Endothelial cell of umbilical vein (primary cell): Measurements from ENCODE around the gene TRIP11. TPM values are rescaled to one million over a fixed set of nuclear protein-coding genes. Genes with fewer than 3 reads are reported as not detected.
A peak's percentile ranks its signal among the peaks of the same experiment; 100 is the strongest.

Source experiments
- BruUV-seq: library from RNA; stranded (reverse); fragments of 400-500 nt; replicated peaks from 2 replicates; lab custom pipeline; 2021; lab: Mats Ljungman, UMichigan
- CTCF ChIA-PET: fragments of 300-600, 350-600 bp; sonication (Branson Sonifier 250); formaldehyde crosslinking; loops from one replicate; lab custom pipeline; 2021; ENCODE audit warnings: antibody characterized with exemption, inconsistent platforms; lab: Charles Lee
- POLR2A ChIA-PET: fragments of 300-600, 350-600 bp; sonication (Branson Sonifier 250); formaldehyde crosslinking; loops from one replicate; lab custom pipeline; 2021; ENCODE audit warnings: antibody characterized with exemption, inconsistent platforms; lab: Charles Lee
- DNase-seq: peaks from one replicate; pipeline ENCODE4 v3.0.0-alpha.2; 2011; ENCODE audit warnings: low read depth, low spot score
- FAIRE-seq: peaks from 2 replicates; lab custom pipeline; 2011; peaks lifted over from hg19 to GRCh38; lab: Jason Lieb, UNC
- H2AFZ ChIP-seq: 2 replicates; pipeline ENCODE4 v1.6.0; 2012; ENCODE audit warnings: low read depth, low read length, control low read depth, inconsistent platforms
- H3K27ac ChIP-seq: 2 replicates; pipeline ENCODE4 v1.5.1; 2011; ENCODE audit warnings: low read depth, mild to moderate bottlenecking, control low read depth, low read length, moderate library complexity; ENCODE audit not compliant: insufficient read depth
- H3K27me3 ChIP-seq, 2 experiments: 2 replicates each; pipeline versions ENCODE4 v1.6.0 to v1.6.1; 2011; ENCODE audit warnings: low read length in 2 of 2, mixed read lengths in 1 of 2; ENCODE audit not compliant: control insufficient read depth in 2 of 2, insufficient read depth in 2 of 2
- H3K36me3 ChIP-seq, 2 experiments: 2 replicates in 1 of 2; 3 replicates in 1 of 2; pipeline ENCODE4 v1.5.1; 2011; ENCODE audit warnings: low read length in 2 of 2, mild to moderate bottlenecking in 1 of 2, moderate library complexity in 1 of 2; ENCODE audit not compliant: control insufficient read depth in 2 of 2, insufficient read depth in 2 of 2; ENCODE audit errors: extremely low read depth in 1 of 2
- H3K4me1 ChIP-seq: 3 replicates; pipeline ENCODE4 v1.5.1; 2011; ENCODE audit warnings: mild to moderate bottlenecking, low read length; ENCODE audit not compliant: control insufficient read depth, insufficient read depth; ENCODE audit errors: extremely low read depth
- H3K4me2 ChIP-seq: 2 replicates; pipeline ENCODE4 v1.6.1; 2011; ENCODE audit warnings: low read length, control low read depth, mixed read lengths; ENCODE audit not compliant: insufficient read depth
- H3K4me3 ChIP-seq, 3 experiments: fragments of 200-600 bp in 1 of 3; sonication (generic), shearing (Covaris generic) in 1 of 3; replicated peaks in 1 of 3; 2 replicates each; pipeline ENCODE4 v1.5.1; 2011 to 2016; ENCODE audit warnings: control low read depth in 3 of 3, low read length in 3 of 3, mild to moderate bottlenecking in 2 of 3, inconsistent platforms in 1 of 3, low read depth in 1 of 3, moderate library complexity in 1 of 3; ENCODE audit not compliant: insufficient read depth in 1 of 3
- H3K79me2 ChIP-seq: 2 replicates; pipeline ENCODE4 v1.6.0; 2012; ENCODE audit warnings: low read length, inconsistent platforms; ENCODE audit not compliant: control insufficient read depth, insufficient read depth
- H3K9ac ChIP-seq: replicated peaks from 2 replicates; pipeline ENCODE3; 2011; ENCODE audit warnings: low read length, control low read depth; ENCODE audit not compliant: insufficient read depth; ENCODE audit errors: extremely low read depth
- H3K9me1 ChIP-seq: replicated peaks from 3 replicates; pipeline ENCODE4 v1.6.0; 2011; ENCODE audit warnings: mild to moderate bottlenecking, low read length; ENCODE audit not compliant: control insufficient read depth, insufficient read depth; ENCODE audit errors: extremely low read depth
- H3K9me3 ChIP-seq: replicated peaks from 2 replicates; pipeline ENCODE4 v1.5.1; 2012; ENCODE audit warnings: low read length, inconsistent platforms; ENCODE audit not compliant: control insufficient read depth, insufficient read depth
- H4K20me1 ChIP-seq: replicated peaks from 2 replicates; pipeline ENCODE3; 2011; ENCODE audit warnings: mild to moderate bottlenecking, low read length; ENCODE audit not compliant: control insufficient read depth, insufficient read depth; ENCODE audit errors: extremely low read depth
- CTCF ChIP-seq, 2 donors: IDR thresholded peaks; 1 replicate in 1 of 2; 2 replicates in 1 of 2; pipeline ENCODE4 v1.5.1; 2011; ENCODE audit warnings: low read length in 2 of 2, mild to moderate bottlenecking in 2 of 2, moderate library complexity in 2 of 2, control low read depth in 1 of 2, inconsistent platforms in 1 of 2, low read depth in 1 of 2; ENCODE audit not compliant: insufficient read depth in 1 of 2; ENCODE audit errors: extremely low read depth in 1 of 2
- EZH2 ChIP-seq: IDR thresholded peaks from 2 replicates; pipeline ENCODE4 v1.6.1; 2012; ENCODE audit warnings: borderline replicate concordance, low read depth, mild to moderate bottlenecking, moderate library complexity, low read length, inconsistent platforms; ENCODE audit not compliant: severe bottlenecking
- FOS ChIP-seq: IDR thresholded peaks from 2 replicates; pipeline ENCODE4 v1.6.1; 2011; ENCODE audit warnings: mild to moderate bottlenecking, low read length, moderate library complexity, borderline replicate concordance; ENCODE audit not compliant: insufficient read depth
- GATA2 ChIP-seq: IDR thresholded peaks from 2 replicates; pipeline ENCODE4 v1.7.0; 2011; ENCODE audit warnings: low read depth, mild to moderate bottlenecking, moderate library complexity, mixed read lengths, low read length; ENCODE audit not compliant: insufficient read length, insufficient read depth
- JUN ChIP-seq: IDR thresholded peaks from 2 replicates; pipeline ENCODE4 v1.6.1; 2011; ENCODE audit warnings: borderline replicate concordance, low read depth; ENCODE audit not compliant: insufficient read length, insufficient read depth
- MAX ChIP-seq: IDR thresholded peaks from 2 replicates; pipeline ENCODE4 v1.6.1; 2011; ENCODE audit not compliant: insufficient read depth, insufficient read length
- MYC ChIP-seq: IDR thresholded peaks from one replicate; pipeline ENCODE4 v1.6.1; 2011; ENCODE audit warnings: mild to moderate bottlenecking, low read depth, low read length
- POLR2A ChIP-seq: IDR thresholded peaks from 2 replicates; pipeline ENCODE4 v1.6.1; 2012; ENCODE audit warnings: low read depth, mild to moderate bottlenecking, control low read depth, low read length
- POLR2AphosphoS5 ChIP-seq: IDR thresholded peaks from 2 replicates; pipeline ENCODE4 v1.6.1; 2012; ENCODE audit warnings: low read depth, mild to moderate bottlenecking, control low read depth, low read length, moderate library complexity; ENCODE audit not compliant: insufficient read depth
- dilution Hi-C: fragments of 300-500 bp; cut with MboI; formaldehyde crosslinking; loops from one replicate; pipeline ENCODE4 v1.15.0; 2019; ENCODE audit warnings: low sequenced_read_pairs; ENCODE audit not compliant: extremely low pct_ligation_motif_present
- intact Hi-C: fragments of 100-400 bp; cut with micrococcal nuclease; formaldehyde crosslinking; loops from one replicate; pipeline ENCODE4 v1.10.0; 2022
- polyA plus RNA-seq, 4 experiments: library from polyadenylated mRNA; depleted of rRNA in 3 of 4; stranded (reverse) in 3 of 4; unstranded in 1 of 4; fragments of >200 nt; gene quantifications; 2 replicates each; pipeline versions ENCODE4 v1.2.1 to v1.2.3, GENCODE V29; 2011 to 2012; ENCODE audit warnings: missing spikeins in 1 of 4
- total RNA-seq: library from RNA; stranded (reverse); gene quantifications from 2 replicates; pipeline ENCODE4 v1.2.3, GENCODE V29; 2021

Gene TRIP11
- total and polyA plus RNA-seq, 2 donors (not counting 3 experiments of a cell fraction or from before 2014, with no cell fraction given) = 7.0 to 58.0 TPM

GRCh38 chr14:91945751-91946621 lies 93.9 kb downstream of the TRIP11 start:
- intact Hi-C loops = loop anchor here (2.0 to 5.0 kb wide), 4 partner anchors 35 to 176 kb away; partner anchors contain the start of genes ATXN3, CPSF2, NDUFB1 and TRIP11
- ChIA-PET POLR2A (no interaction called here), CTCF (interaction anchor here (0.6 to 4.6 kb wide), 12 partner anchors 10 to 161 kb away, joined by 3 to 51 read pairs (median 3); partner anchors contain the start of gene ATXN3)
- BruUV-seq = no TSS peak
- Histone ChIP-seq H3K79me2 (no peaks in the 10 kb centered on the region), H3K4me2 (peak overlapping the region; percentile 78), H3K27ac (no peak overlapping the region), H3K9ac (no peak overlapping the region), H4K20me1 (no peaks in the 10 kb centered on the region), H3K9me1 (no peaks in the 10 kb centered on the region), H3K9me3 (no peaks in the 10 kb centered on the region), H2AFZ (no peak overlapping the region), H3K27me3 (peaks cover 0 to 17% of the 10 kb centered on the region in 2 experiments), H3K36me3 (no peaks in the 10 kb centered on the region), H3K4me3 (peak overlapping the region in 2 of 3 experiments; percentile 48 to 55), H3K4me1 (peaks cover 4% of the 10 kb centered on the region)
- FAIRE-seq (no peak), DNase-seq (peak; percentile 49)
- dilution Hi-C loops = no loop called here
- TF ChIP-seq POLR2AphosphoS5 (no peak), CTCF (IDR thresholded peaks at IDR 0.05; ENCODE audit: extremely low read depth in 1 of 2, insufficient read depth in 1 of 2, low read depth in 1 of 2, low read length in 2 of 2) (no peak), JUN (no peak), MYC (no peak), FOS (no peak), EZH2 (no peak), POLR2A (no peak), GATA2 (no peak), MAX (no peak)
